T follicular helper cell (primary cell): ENCODE results near the gene HBB.

Experiments used
- DNase-seq: peaks from one replicate; pipeline ENCODE4 v3.0.0-alpha.2; 2020; ENCODE audit warnings: low read depth

Gene HBB

GRCh38 chr11:5247472-5248192 lies 20.8 kb upstream of the HBB start:
- no peak for DNase-seq

- no peak for DNase-seq
Measured at GRCh38 chr11:5246772-5247471, 20.1 kb upstream of the HBB start.

- no peak for DNase-seq
Measured at GRCh38 chr11:5245155-5245554, 18.3 kb upstream of the HBB start.

GRCh38 chr11:5243816-5244180 lies 16.9 kb upstream of the HBB start:
- DNase-seq: no peak

GRCh38 chr11:5242933-5243815 lies 16.3 kb upstream of the HBB start:
- DNase-seq: no peak

- DNase-seq: no peak
Measured at GRCh38 chr11:5242208-5242607, 15.3 kb upstream of the HBB start.

GRCh38 chr11:5241458-5241857 lies 14.6 kb upstream of the HBB start:
- no peak for DNase-seq

- no peak for DNase-seq
Measured at GRCh38 chr11:5240458-5240857, 13.6 kb upstream of the HBB start.

- DNase-seq: no peak
Measured at GRCh38 chr11:5240056-5240455, 13.2 kb upstream of the HBB start.

GRCh38 chr11:5239046-5239445 lies 12.2 kb upstream of the HBB start:
- no peak for DNase-seq

GRCh38 chr11:5238486-5238885 lies 11.6 kb upstream of the HBB start:
- DNase-seq: no peak

- no peak for DNase-seq
Measured at GRCh38 chr11:5237420-5237819, 10.5 kb upstream of the HBB start.

- DNase-seq: no peak
Measured at GRCh38 chr11:5235364-5236095, 8.7 kb upstream of the HBB start.

GRCh38 chr11:5234381-5234834 lies 7.5 kb upstream of the HBB start, which contains the start of gene HBD:
TSS of gene HBD (minus strand) at chr11:5234483. CDS start at chr11:5234433, 50 bp downstream.
- DNase-seq: no peak

GRCh38 chr11:5233307-5233706 lies 6.4 kb upstream of the HBB start:
- no peak for DNase-seq

GRCh38 chr11:5232821-5233220 lies 6.0 kb upstream of the HBB start:
- no peak for DNase-seq

- no peak for DNase-seq
Measured at GRCh38 chr11:5232176-5232575, 5.3 kb upstream of the HBB start.

GRCh38 chr11:5231111-5231510 lies 4.2 kb upstream of the HBB start:
- no peak for DNase-seq

GRCh38 chr11:5230266-5230665 lies 3.4 kb upstream of the HBB start:
- no peak for DNase-seq

GRCh38 chr11:5229796-5230195 lies 2.9 kb upstream of the HBB start:
- DNase-seq: no peak

GRCh38 chr11:5229356-5229755 lies 2.5 kb upstream of the HBB start:
- no peak for DNase-seq

GRCh38 chr11:5228124-5228523 lies 1.3 kb upstream of the HBB start:
- no peak for DNase-seq
